Breast epithelium (tissue), 3 donors: Measurements from ENCODE around the gene DENR.
"Not testable (repeated sequence)": the region's sequence is repeated elsewhere in the genome, so short reads cannot be mapped to it uniquely, and the experiment has no call there.

Experiments used
- CTCF ChIP-seq, 3 donors: fragments of 450-650 bp; IDR thresholded peaks; one replicate each; pipeline ENCODE4 v1.5.1; 2016 to 2017; ENCODE audit warnings: antibody characterized with exemption in 3 of 3, mild to moderate bottlenecking in 3 of 3, moderate library complexity in 3 of 3
- POLR2A ChIP-seq: fragments of 450-650 bp; IDR thresholded peaks from one replicate; pipeline ENCODE4 v1.6.1; 2016; ENCODE audit warnings: antibody characterized with exemption, mild to moderate bottlenecking, moderate library complexity

GRCh38 chr12:122804957-122805356 lies 52.3 kb downstream of the DENR start:
- TF ChIP-seq POLR2A; CTCF (IDR thresholded peaks at IDR 0.05): not testable (repeated sequence)
